WERI-Rb-1 (cell line): ENCODE results near the gene PCNT.

Experiments used
- DNase-seq: peaks from one replicate; pipeline ENCODE4 v3.0.0-alpha.2; 2020
- H3K27ac ChIP-seq: fragments of 250-450 bp; sonication (Bioruptor Pico); 2 replicates; pipeline ENCODE4 v1.5.1; 2020; ENCODE audit warnings: mild to moderate bottlenecking, moderate library complexity
- H3K27me3 ChIP-seq: fragments of 250-450 bp; sonication (Bioruptor Pico); 2 replicates; pipeline ENCODE4 v1.5.1; 2021; ENCODE audit warnings: mild to moderate bottlenecking, low read depth, moderate library complexity; ENCODE audit not compliant: insufficient read depth, severe bottlenecking
- H3K36me3 ChIP-seq: fragments of 250-450 bp; sonication (Bioruptor Pico); 2 replicates; pipeline ENCODE4 v1.5.1; 2020; ENCODE audit warnings: mild to moderate bottlenecking, moderate library complexity
- H3K4me3 ChIP-seq: 2 replicates; pipeline ENCODE4 v1.5.1; 2011; ENCODE audit warnings: low read depth, mild to moderate bottlenecking, control low read depth, low read length
- H3K9me3 ChIP-seq: fragments of 250-450 bp; sonication (Bioruptor Pico); 2 replicates; pipeline ENCODE4 v1.5.1; 2021; ENCODE audit warnings: mild to moderate bottlenecking, moderate library complexity; ENCODE audit not compliant: severe bottlenecking
- TF ChIP-seq, protein P1 (sequence below): IDR thresholded peaks from 2 replicates; pipeline ENCODE4 v1.5.1; 2011; ENCODE audit warnings: low read depth, mild to moderate bottlenecking, control low read depth, inconsistent platforms, low read length

The PCNT gene

DNA sequence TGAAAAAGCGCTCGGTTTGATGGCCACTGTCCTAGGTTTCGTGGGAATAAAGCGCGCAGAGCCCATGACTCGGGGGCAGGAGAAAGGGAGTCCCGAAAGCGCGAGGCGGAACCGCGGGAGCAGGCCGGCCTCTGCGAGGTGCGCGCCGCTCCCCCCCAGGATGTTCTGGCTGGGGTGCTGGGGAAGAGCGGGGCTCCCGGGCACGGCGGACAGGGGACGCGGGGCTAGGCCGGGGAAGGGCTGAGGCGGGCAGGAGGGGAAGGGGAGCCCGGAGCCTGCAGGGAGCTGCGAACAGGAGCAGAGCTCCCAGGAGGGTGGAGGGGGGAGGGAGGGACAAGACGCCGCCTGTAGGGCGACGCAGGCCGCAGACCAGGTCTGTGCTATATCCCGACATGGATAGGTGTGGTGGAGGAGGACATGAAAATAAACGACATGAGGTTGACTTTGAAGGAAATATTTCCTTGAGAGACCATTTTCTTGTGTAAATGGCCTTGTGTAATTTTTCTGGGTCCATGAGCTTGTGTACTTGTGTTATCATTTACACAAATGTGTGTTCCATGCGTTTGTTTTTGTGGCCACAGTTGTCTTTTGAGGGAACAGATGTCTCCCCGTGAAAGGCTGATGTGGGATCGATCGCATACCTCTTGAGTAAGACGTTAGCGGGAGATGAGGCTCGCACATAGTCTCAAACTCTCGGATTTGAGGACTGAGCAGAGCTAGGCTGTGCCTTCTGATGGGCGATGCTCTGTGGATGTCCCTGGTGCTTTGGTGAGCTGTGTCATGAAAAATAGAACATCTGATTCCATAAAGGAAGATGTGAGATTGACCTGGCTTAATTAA, 1.3 kb downstream of the PCNT start:
- Histone ChIP-seq H3K36me3 (peaks cover 75% of the 10 kb centered on the region), H3K27ac (peak overlapping the region; percentile 100), H3K4me3 (peak overlapping the region; percentile 71), H3K27me3 (no peaks in the 10 kb centered on the region), H3K9me3 (peaks cover 15% of the 10 kb centered on the region)
- peak; percentile 83 for DNase-seq
- TF ChIP-seq, protein P1, sequence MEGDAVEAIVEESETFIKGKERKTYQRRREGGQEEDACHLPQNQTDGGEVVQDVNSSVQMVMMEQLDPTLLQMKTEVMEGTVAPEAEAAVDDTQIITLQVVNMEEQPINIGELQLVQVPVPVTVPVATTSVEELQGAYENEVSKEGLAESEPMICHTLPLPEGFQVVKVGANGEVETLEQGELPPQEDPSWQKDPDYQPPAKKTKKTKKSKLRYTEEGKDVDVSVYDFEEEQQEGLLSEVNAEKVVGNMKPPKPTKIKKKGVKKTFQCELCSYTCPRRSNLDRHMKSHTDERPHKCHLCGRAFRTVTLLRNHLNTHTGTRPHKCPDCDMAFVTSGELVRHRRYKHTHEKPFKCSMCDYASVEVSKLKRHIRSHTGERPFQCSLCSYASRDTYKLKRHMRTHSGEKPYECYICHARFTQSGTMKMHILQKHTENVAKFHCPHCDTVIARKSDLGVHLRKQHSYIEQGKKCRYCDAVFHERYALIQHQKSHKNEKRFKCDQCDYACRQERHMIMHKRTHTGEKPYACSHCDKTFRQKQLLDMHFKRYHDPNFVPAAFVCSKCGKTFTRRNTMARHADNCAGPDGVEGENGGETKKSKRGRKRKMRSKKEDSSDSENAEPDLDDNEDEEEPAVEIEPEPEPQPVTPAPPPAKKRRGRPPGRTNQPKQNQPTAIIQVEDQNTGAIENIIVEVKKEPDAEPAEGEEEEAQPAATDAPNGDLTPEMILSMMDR = peak; percentile 51

DNA sequence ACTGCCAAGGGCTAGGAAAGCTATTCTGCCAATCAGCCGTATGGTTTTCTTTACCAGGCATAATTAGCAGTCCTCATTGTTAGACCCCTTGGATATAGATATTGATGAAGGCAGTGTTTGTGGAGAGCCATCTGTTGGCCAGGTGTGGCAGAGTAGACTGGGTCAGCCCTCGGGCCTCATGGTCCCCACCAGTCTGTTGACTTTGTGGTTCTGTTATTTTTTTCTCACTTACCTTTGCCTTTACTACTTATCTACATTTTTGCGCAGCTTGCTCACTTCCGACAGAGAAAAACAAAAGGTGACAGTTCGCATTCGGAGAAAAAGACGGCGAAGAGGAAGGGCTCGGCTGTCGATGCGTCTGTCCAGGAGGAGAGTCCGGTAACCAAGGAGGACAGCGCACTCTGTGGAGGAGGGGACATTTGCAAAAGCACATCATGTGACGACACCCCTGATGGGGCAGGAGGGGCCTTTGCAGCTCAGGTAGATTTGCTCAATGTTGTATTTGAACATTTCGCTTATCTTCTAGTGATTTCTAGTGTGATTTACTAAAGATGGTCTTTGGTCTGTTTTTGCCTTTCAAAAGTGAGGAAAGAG, 2.3 kb downstream of the PCNT start:
- TF ChIP-seq, protein P1 = peak; percentile 44; the same call in 1 of the 2 replicates
- peak overlapping the region; percentile 71; the same call in 1 of the 2 replicates for H3K4me3 ChIP-seq
- peak overlapping the region; percentile 100 for H3K27ac ChIP-seq
- no peaks in the 10 kb centered on the region for H3K27me3 ChIP-seq
- H3K36me3 ChIP-seq = peaks cover 76% of the 10 kb centered on the region
- peak; percentile 40 for DNase-seq
- H3K9me3 ChIP-seq = peaks cover 15% of the 10 kb centered on the region

DNA sequence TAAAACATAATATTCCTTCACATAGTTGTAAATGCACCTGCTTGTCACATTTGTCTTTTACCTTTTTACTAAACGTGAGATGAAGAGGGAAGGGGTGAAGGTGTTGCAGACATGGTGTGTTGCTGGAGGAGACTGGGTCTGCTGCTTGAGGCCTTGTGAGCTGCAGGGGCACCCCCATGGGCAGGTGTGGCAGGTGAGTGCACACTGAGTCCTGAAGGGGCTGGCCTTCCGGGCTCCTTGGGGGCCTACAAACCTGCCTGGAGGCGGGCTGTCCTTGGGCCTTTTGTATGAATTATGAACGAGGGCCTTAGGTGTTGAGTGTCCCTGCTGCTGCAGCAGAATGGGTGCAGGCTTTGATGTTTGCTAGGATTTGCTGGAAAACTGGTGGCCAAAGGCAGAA, 3.8 kb downstream of the PCNT start:
- no peak overlapping the region for H3K27ac ChIP-seq
- H3K36me3 ChIP-seq = peaks cover 77% of the 10 kb centered on the region
- DNase-seq = no peak
- TF ChIP-seq, protein P1 = no peak
- H3K4me3 ChIP-seq = no peak overlapping the region
- no peaks in the 10 kb centered on the region for H3K27me3 ChIP-seq
- peaks cover 7% of the 10 kb centered on the region for H3K9me3 ChIP-seq

DNA sequence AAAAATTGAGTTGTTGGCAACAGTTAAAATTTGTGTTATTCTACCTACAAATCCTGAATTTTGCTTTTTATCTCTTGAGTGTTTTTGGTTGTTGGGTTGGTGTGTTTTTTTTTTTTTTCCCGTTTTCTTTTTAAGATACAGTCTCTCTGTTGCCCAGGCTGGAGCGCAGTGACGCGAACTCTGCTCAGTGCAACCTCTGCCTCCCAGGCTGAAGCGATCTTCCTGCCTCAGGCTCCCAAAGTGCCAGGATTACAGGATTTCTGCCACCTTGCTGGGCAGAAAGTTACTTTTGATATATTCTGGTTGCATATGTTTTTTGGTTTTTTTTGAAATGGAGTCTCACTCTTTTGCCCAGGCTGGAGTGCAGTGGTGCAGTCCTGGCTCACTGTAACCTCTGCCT, 4.2 kb downstream of the PCNT start:
- TF ChIP-seq, protein P1 = no peak
- Histone ChIP-seq H3K36me3 (peaks cover 77% of the 10 kb centered on the region), H3K9me3 (peaks cover 3% of the 10 kb centered on the region), H3K27ac (no peak overlapping the region), H3K27me3 (no peaks in the 10 kb centered on the region), H3K4me3 (no peak overlapping the region)
- no peak for DNase-seq

DNA sequence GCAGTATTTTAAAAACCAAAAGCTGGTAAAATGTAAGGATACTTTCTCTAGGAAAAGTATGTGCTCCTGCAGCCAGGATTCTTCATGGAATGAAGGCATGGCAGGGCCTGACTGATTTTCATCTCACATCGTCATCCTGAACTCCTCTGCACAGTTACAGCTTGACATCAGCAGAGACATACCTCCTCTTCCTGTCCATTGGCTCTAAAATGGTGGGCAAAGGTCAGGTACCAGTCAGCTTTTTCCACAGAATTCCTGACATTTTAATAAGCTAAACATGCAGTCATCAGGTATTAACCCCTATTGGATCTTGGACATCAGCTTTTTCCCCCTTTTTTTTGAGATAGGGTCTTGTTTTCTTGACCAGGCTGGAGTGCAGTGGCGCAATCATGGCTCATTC, 5.8 kb downstream of the PCNT start:
- Histone ChIP-seq H3K9me3 (no peaks in the 10 kb centered on the region), H3K36me3 (peaks cover 80% of the 10 kb centered on the region), H3K27ac (no peak overlapping the region), H3K4me3 (no peak overlapping the region), H3K27me3 (no peaks in the 10 kb centered on the region)
- TF ChIP-seq, protein P1 = no peak
- no peak for DNase-seq
